ENCODE data around the gene PTPRC.

GRCh38 chr1:198643808-198644207 is 5.0 kb downstream of the PTPRC start:
- TF ChIP-seq POLR2A (IDR thresholded peaks at IDR 0.05) (no peak), CTCF (IDR thresholded peaks at IDR 0.05) (no peak)
